Measurements from ENCODE around the gene PPP1R1B. TPM values are rescaled to one million over a fixed set of nuclear protein-coding genes. Genes with fewer than 3 reads are reported as not detected.

Gene PPP1R1B
- total and polyA plus RNA-seq, 9 of the 15 experiments (the other 6 are each of a cell fraction or from before 2014, with no cell fraction given), result 0.07 to 0.18 (median 0.10) TPM; not detected in 4

DNA sequence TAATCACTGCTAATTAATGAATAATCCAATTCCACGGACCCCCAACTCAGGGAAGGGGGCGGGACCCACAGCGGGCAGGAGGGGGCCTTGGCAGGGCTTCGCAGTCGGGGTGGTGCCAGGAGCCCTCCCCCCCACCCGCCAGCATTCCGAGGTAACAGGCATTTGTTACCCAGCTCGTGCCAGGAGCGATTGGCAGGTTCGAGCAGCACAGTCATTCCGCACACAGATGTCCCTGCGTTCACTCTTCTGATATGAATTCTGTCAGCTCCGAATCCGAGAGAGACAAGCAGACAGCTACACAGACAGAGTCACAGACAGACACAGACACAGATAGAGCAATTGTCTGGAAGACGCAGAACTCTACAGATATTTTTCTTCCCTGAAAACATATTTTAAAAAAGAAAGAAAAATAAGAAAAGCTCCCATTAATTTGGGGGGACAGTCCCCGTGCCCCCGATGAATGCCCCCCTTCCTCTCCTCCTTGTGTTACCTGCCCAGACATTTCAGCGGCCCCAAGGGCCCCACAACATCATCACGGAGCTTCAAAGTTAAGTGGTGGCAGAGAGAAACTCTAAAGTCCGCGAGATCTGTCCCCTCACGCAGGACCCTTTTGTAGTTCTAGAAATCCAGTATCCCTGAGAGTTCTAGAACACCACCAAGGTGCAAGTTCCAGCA is 29.2 kb upstream of the PPP1R1B start:
- TF ChIP-seq ZNF77 (CRISPR knock-in tag; IDR thresholded peaks at IDR 0.05) (no peak), PML (IDR thresholded peaks at IDR 0.05; ENCODE audit: low read length) (no peak), MED1 (CRISPR knock-in tag; IDR thresholded peaks at IDR 0.05; ENCODE audit: borderline replicate concordance) (no peak)
- TF ChIP-seq, protein P1, sequence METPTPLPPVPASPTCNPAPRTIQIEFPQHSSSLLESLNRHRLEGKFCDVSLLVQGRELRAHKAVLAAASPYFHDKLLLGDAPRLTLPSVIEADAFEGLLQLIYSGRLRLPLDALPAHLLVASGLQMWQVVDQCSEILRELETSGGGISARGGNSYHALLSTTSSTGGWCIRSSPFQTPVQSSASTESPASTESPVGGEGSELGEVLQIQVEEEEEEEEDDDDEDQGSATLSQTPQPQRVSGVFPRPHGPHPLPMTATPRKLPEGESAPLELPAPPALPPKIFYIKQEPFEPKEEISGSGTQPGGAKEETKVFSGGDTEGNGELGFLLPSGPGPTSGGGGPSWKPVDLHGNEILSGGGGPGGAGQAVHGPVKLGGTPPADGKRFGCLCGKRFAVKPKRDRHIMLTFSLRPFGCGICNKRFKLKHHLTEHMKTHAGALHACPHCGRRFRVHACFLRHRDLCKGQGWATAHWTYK (CRISPR knock-in tag; IDR thresholded peaks at IDR 0.05), result no peak
- no peak overlapping the region for H3K9ac ChIP-seq (ENCODE audit: insufficient read depth in 1 of 2, low read depth in 2 of 2, low read length in 2 of 2)
- ATAC-seq, result no peak
- no peak for DNase-seq (ENCODE audit: extremely low read depth in 1 of 4, low spot score in 3 of 4)
- no peak for FAIRE-seq
- in situ Hi-C loops (cut with MboI) (no loop called here), intact Hi-C loops (cut with micrococcal nuclease) (no loop called here)
- ChIA-PET CTCF (ENCODE audit: low intra/inter-chr PET ratio) (no interaction called here), POLR2A (no interaction called here)
- no peaks in the 10 kb centered on the region for H3K9me3 ChIP-seq (replicated peaks; ENCODE audit: control insufficient read depth, insufficient read depth, low read depth, low read length)
- no peaks in the 10 kb centered on the region for H3K9me1 ChIP-seq (ENCODE audit: control insufficient read depth, insufficient read depth, low read length)
- WGBS (ENCODE audit: insufficient coverage, low coverage, missing lambda C conversion rate), result 4% methylated on average over 18 of the region's 22 CpGs
- peaks cover 2% of the 10 kb centered on the region for H4K20me1 ChIP-seq (replicated peaks; ENCODE audit: control insufficient read depth, insufficient read depth, low read length)
- H3K4me3 ChIP-seq, result no peak overlapping the region
- no peak overlapping the region for H3K4me2 ChIP-seq (ENCODE audit: insufficient read depth, low read length)
- peaks cover 0 to 24% of the 10 kb centered on the region in 2 experiments; a peak in 1 of 5 replicates for H3K4me1 ChIP-seq (replicated peaks in 1 of 2; ENCODE audit: control insufficient read depth in 2 of 2, insufficient read depth in 2 of 2, low read length in 2 of 2)
- H3K27ac ChIP-seq (ENCODE audit: extremely low read depth, low read depth, low read length), result no peak overlapping the region
- H3K27me3 ChIP-seq (ENCODE audit: control insufficient read depth in 2 of 2, insufficient read depth in 2 of 2, low read length in 2 of 2), result peaks cover 47 to 68% of the 10 kb centered on the region in 2 experiments
- H2AFZ ChIP-seq (ENCODE audit: low read depth, low read length), result no peak overlapping the region
- H3K79me2 ChIP-seq (ENCODE audit: control insufficient read depth, insufficient read depth, low read length), result no peaks in the 10 kb centered on the region
- no TSS peak for BruUV-seq (replicated peaks)
- H3K36me3 ChIP-seq (ENCODE audit: control insufficient read depth, insufficient read depth, low read length), result no peaks in the 10 kb centered on the region
